KMS-11 (cell line): ENCODE measurements around the gene TPD52L1.

Experiments
- H2AFZ ChIP-seq: fragments of 200-600 bp; sonication (generic); 2 replicates; pipeline ENCODE4 v1.6.1; 2016; ENCODE audit warnings: antibody characterized with exemption, mixed run types, low read depth
- H3K27ac ChIP-seq: fragments of 200-600 bp; sonication (generic); 2 replicates; pipeline ENCODE4 v1.6.1; 2016; ENCODE audit warnings: mild to moderate bottlenecking, mixed run types
- H3K27me3 ChIP-seq: fragments of 200-600 bp; sonication (generic); 2 replicates; pipeline ENCODE4 v1.6.1; 2017; ENCODE audit warnings: mild to moderate bottlenecking, low read depth, mixed run types, moderate library complexity; ENCODE audit not compliant: insufficient read depth
- H3K36me3 ChIP-seq: fragments of 200-600 bp; sonication (generic); 2 replicates; pipeline ENCODE4 v1.6.1; 2017; ENCODE audit warnings: mild to moderate bottlenecking, mixed run types; ENCODE audit not compliant: insufficient read depth
- H3K4me1 ChIP-seq: fragments of 200-600 bp; sonication (generic); 2 replicates; pipeline ENCODE4 v1.6.1; 2016; ENCODE audit warnings: mild to moderate bottlenecking, low read depth, mixed run types; ENCODE audit not compliant: poor library complexity, severe bottlenecking
- H3K4me2 ChIP-seq: fragments of 200-600 bp; sonication (generic); 2 replicates; pipeline ENCODE4 v1.7.0; 2016; ENCODE audit warnings: mild to moderate bottlenecking, mixed run types
- H3K4me3 ChIP-seq: fragments of 200-600 bp; sonication (generic); IDR thresholded peaks from 2 replicates; pipeline ENCODE4 v1.6.1; 2017; ENCODE audit warnings: low read depth, low read length, mixed read lengths; ENCODE audit not compliant: insufficient read depth
- H3K79me2 ChIP-seq: fragments of 200-600 bp; sonication (generic); 2 replicates; pipeline ENCODE4 v1.6.1; 2016; ENCODE audit warnings: low read depth, mixed run types; ENCODE audit not compliant: insufficient read depth
- H3K9ac ChIP-seq: fragments of 200-600 bp; sonication (generic); 2 replicates; pipeline ENCODE4 v1.6.1; 2016; ENCODE audit warnings: mild to moderate bottlenecking, mixed run types
- H4K20me1 ChIP-seq: fragments of 200-600 bp; sonication (generic); 2 replicates; pipeline ENCODE4 v1.6.1; 2016; ENCODE audit warnings: mild to moderate bottlenecking, mixed run types; ENCODE audit not compliant: insufficient read depth
- CTCF ChIP-seq: fragments of 200-600 bp; sonication (generic); conservative IDR thresholded peaks from 2 replicates; pipeline ENCODE4 v1.6.1; 2017; ENCODE audit warnings: low read depth, mild to moderate bottlenecking, antibody characterized with exemption, low read length, moderate library complexity, mixed read lengths

Gene TPD52L1

GRCh38 chr6:125216015-125216414, 62.4 kb downstream of the TPD52L1 start:
- Histone ChIP-seq H3K27me3 (no peaks in the 10 kb centered on the region), H3K79me2 (no peaks in the 10 kb centered on the region), H3K36me3 (no peaks in the 10 kb centered on the region), H2AFZ (no peak overlapping the region), H4K20me1 (no peaks in the 10 kb centered on the region), H3K4me3 (no peak overlapping the region), H3K4me2 (no peak overlapping the region), H3K4me1 (no peaks in the 10 kb centered on the region), H3K9ac (no peak overlapping the region), H3K27ac (no peak overlapping the region)
- no peak for TF ChIP-seq CTCF

- no peak for TF ChIP-seq CTCF
- Histone ChIP-seq H3K27me3 (no peaks in the 10 kb centered on the region), H3K9ac (no peak overlapping the region), H4K20me1 (no peaks in the 10 kb centered on the region), H2AFZ (no peak overlapping the region), H3K4me3 (no peak overlapping the region), H3K4me2 (no peak overlapping the region), H3K4me1 (no peaks in the 10 kb centered on the region), H3K27ac (no peak overlapping the region), H3K36me3 (no peaks in the 10 kb centered on the region), H3K79me2 (no peaks in the 10 kb centered on the region)
Measured at GRCh38 chr6:125217369-125217768, 63.8 kb downstream of the TPD52L1 start.

GRCh38 chr6:125217992-125218391, 64.4 kb downstream of the TPD52L1 start:
- Histone ChIP-seq H2AFZ (no peak overlapping the region), H3K27me3 (no peaks in the 10 kb centered on the region), H3K79me2 (no peaks in the 10 kb centered on the region), H3K36me3 (no peaks in the 10 kb centered on the region), H3K27ac (no peak overlapping the region), H3K9ac (no peak overlapping the region), H3K4me1 (no peaks in the 10 kb centered on the region), H4K20me1 (no peaks in the 10 kb centered on the region), H3K4me2 (no peak overlapping the region), H3K4me3 (no peak overlapping the region)
- TF ChIP-seq CTCF, result no peak

- H3K79me2 ChIP-seq, result no peaks in the 10 kb centered on the region
- no peak overlapping the region for H3K4me3 ChIP-seq
- no peaks in the 10 kb centered on the region for H3K27me3 ChIP-seq
- no peak overlapping the region for H3K4me2 ChIP-seq
- no peaks in the 10 kb centered on the region for H3K36me3 ChIP-seq
- no peak for TF ChIP-seq CTCF
- H4K20me1 ChIP-seq, result no peaks in the 10 kb centered on the region
- no peak overlapping the region for H2AFZ ChIP-seq
- no peaks in the 10 kb centered on the region for H3K4me1 ChIP-seq
- no peak overlapping the region for H3K9ac ChIP-seq
- no peak overlapping the region for H3K27ac ChIP-seq
Measured at GRCh38 chr6:125219361-125219895, 65.9 kb downstream of the TPD52L1 start.
